Endothelial cell of umbilical vein (primary cell): ENCODE data around the gene IL20. TPM values are rescaled to one million over a fixed set of nuclear protein-coding genes. Genes with fewer than 3 reads are reported as not detected.

Experiments used
- BruUV-seq: library from RNA; stranded (reverse); fragments of 400-500 nt; replicated peaks from 2 replicates; lab custom pipeline; 2021; lab: Mats Ljungman, UMichigan
- CTCF ChIA-PET: fragments of 300-600, 350-600 bp; sonication (Branson Sonifier 250); formaldehyde crosslinking; loops from one replicate; lab custom pipeline; 2021; ENCODE audit warnings: antibody characterized with exemption, inconsistent platforms; lab: Charles Lee
- POLR2A ChIA-PET: fragments of 300-600, 350-600 bp; sonication (Branson Sonifier 250); formaldehyde crosslinking; loops from one replicate; lab custom pipeline; 2021; ENCODE audit warnings: antibody characterized with exemption, inconsistent platforms; lab: Charles Lee
- DNase-seq: peaks from one replicate; pipeline ENCODE4 v3.0.0-alpha.2; 2011; ENCODE audit warnings: low read depth, low spot score
- FAIRE-seq: peaks from 2 replicates; lab custom pipeline; 2011; peaks lifted over from hg19 to GRCh38; lab: Jason Lieb, UNC
- H2AFZ ChIP-seq: 2 replicates; pipeline ENCODE4 v1.6.0; 2012; ENCODE audit warnings: low read depth, low read length, control low read depth, inconsistent platforms
- H3K27ac ChIP-seq: 2 replicates; pipeline ENCODE4 v1.5.1; 2011; ENCODE audit warnings: low read depth, mild to moderate bottlenecking, control low read depth, low read length, moderate library complexity; ENCODE audit not compliant: insufficient read depth
- H3K27me3 ChIP-seq, 2 experiments: 2 replicates each; pipeline versions ENCODE4 v1.6.0 to v1.6.1; 2011; ENCODE audit warnings: low read length in 2 of 2, mixed read lengths in 1 of 2; ENCODE audit not compliant: control insufficient read depth in 2 of 2, insufficient read depth in 2 of 2
- H3K36me3 ChIP-seq, 2 experiments: 2 replicates in 1 of 2; 3 replicates in 1 of 2; pipeline ENCODE4 v1.5.1; 2011; ENCODE audit warnings: low read length in 2 of 2, mild to moderate bottlenecking in 1 of 2, moderate library complexity in 1 of 2; ENCODE audit not compliant: control insufficient read depth in 2 of 2, insufficient read depth in 2 of 2; ENCODE audit errors: extremely low read depth in 1 of 2
- H3K4me1 ChIP-seq: 3 replicates; pipeline ENCODE4 v1.5.1; 2011; ENCODE audit warnings: mild to moderate bottlenecking, low read length; ENCODE audit not compliant: control insufficient read depth, insufficient read depth; ENCODE audit errors: extremely low read depth
- H3K4me2 ChIP-seq: 2 replicates; pipeline ENCODE4 v1.6.1; 2011; ENCODE audit warnings: low read length, control low read depth, mixed read lengths; ENCODE audit not compliant: insufficient read depth
- H3K4me3 ChIP-seq, 3 experiments: fragments of 200-600 bp in 1 of 3; sonication (generic), shearing (Covaris generic) in 1 of 3; replicated peaks in 1 of 3; 2 replicates each; pipeline ENCODE4 v1.5.1; 2011 to 2016; ENCODE audit warnings: control low read depth in 3 of 3, low read length in 3 of 3, mild to moderate bottlenecking in 2 of 3, inconsistent platforms in 1 of 3, low read depth in 1 of 3, moderate library complexity in 1 of 3; ENCODE audit not compliant: insufficient read depth in 1 of 3
- H3K79me2 ChIP-seq: 2 replicates; pipeline ENCODE4 v1.6.0; 2012; ENCODE audit warnings: low read length, inconsistent platforms; ENCODE audit not compliant: control insufficient read depth, insufficient read depth
- H3K9ac ChIP-seq: replicated peaks from 2 replicates; pipeline ENCODE3; 2011; ENCODE audit warnings: low read length, control low read depth; ENCODE audit not compliant: insufficient read depth; ENCODE audit errors: extremely low read depth
- H3K9me1 ChIP-seq: replicated peaks from 3 replicates; pipeline ENCODE4 v1.6.0; 2011; ENCODE audit warnings: mild to moderate bottlenecking, low read length; ENCODE audit not compliant: control insufficient read depth, insufficient read depth; ENCODE audit errors: extremely low read depth
- H3K9me3 ChIP-seq: replicated peaks from 2 replicates; pipeline ENCODE4 v1.5.1; 2012; ENCODE audit warnings: low read length, inconsistent platforms; ENCODE audit not compliant: control insufficient read depth, insufficient read depth
- H4K20me1 ChIP-seq: replicated peaks from 2 replicates; pipeline ENCODE3; 2011; ENCODE audit warnings: mild to moderate bottlenecking, low read length; ENCODE audit not compliant: control insufficient read depth, insufficient read depth; ENCODE audit errors: extremely low read depth
- CTCF ChIP-seq, 2 donors: IDR thresholded peaks; 1 replicate in 1 of 2; 2 replicates in 1 of 2; pipeline ENCODE4 v1.5.1; 2011; ENCODE audit warnings: low read length in 2 of 2, mild to moderate bottlenecking in 2 of 2, moderate library complexity in 2 of 2, control low read depth in 1 of 2, inconsistent platforms in 1 of 2, low read depth in 1 of 2; ENCODE audit not compliant: insufficient read depth in 1 of 2; ENCODE audit errors: extremely low read depth in 1 of 2
- EZH2 ChIP-seq: IDR thresholded peaks from 2 replicates; pipeline ENCODE4 v1.6.1; 2012; ENCODE audit warnings: borderline replicate concordance, low read depth, mild to moderate bottlenecking, moderate library complexity, low read length, inconsistent platforms; ENCODE audit not compliant: severe bottlenecking
- FOS ChIP-seq: IDR thresholded peaks from 2 replicates; pipeline ENCODE4 v1.6.1; 2011; ENCODE audit warnings: mild to moderate bottlenecking, low read length, moderate library complexity, borderline replicate concordance; ENCODE audit not compliant: insufficient read depth
- GATA2 ChIP-seq: IDR thresholded peaks from 2 replicates; pipeline ENCODE4 v1.7.0; 2011; ENCODE audit warnings: low read depth, mild to moderate bottlenecking, moderate library complexity, mixed read lengths, low read length; ENCODE audit not compliant: insufficient read length, insufficient read depth
- JUN ChIP-seq: IDR thresholded peaks from 2 replicates; pipeline ENCODE4 v1.6.1; 2011; ENCODE audit warnings: borderline replicate concordance, low read depth; ENCODE audit not compliant: insufficient read length, insufficient read depth
- MAX ChIP-seq: IDR thresholded peaks from 2 replicates; pipeline ENCODE4 v1.6.1; 2011; ENCODE audit not compliant: insufficient read depth, insufficient read length
- POLR2A ChIP-seq: IDR thresholded peaks from 2 replicates; pipeline ENCODE4 v1.6.1; 2012; ENCODE audit warnings: low read depth, mild to moderate bottlenecking, control low read depth, low read length
- POLR2AphosphoS5 ChIP-seq: IDR thresholded peaks from 2 replicates; pipeline ENCODE4 v1.6.1; 2012; ENCODE audit warnings: low read depth, mild to moderate bottlenecking, control low read depth, low read length, moderate library complexity; ENCODE audit not compliant: insufficient read depth
- dilution Hi-C: fragments of 300-500 bp; cut with MboI; formaldehyde crosslinking; loops from one replicate; pipeline ENCODE4 v1.15.0; 2019; ENCODE audit warnings: low sequenced_read_pairs; ENCODE audit not compliant: extremely low pct_ligation_motif_present
- intact Hi-C: fragments of 100-400 bp; cut with micrococcal nuclease; formaldehyde crosslinking; loops from one replicate; pipeline ENCODE4 v1.10.0; 2022
- polyA plus RNA-seq, 4 experiments: library from polyadenylated mRNA; depleted of rRNA in 3 of 4; stranded (reverse) in 3 of 4; unstranded in 1 of 4; fragments of >200 nt; gene quantifications; 2 replicates each; pipeline versions ENCODE4 v1.2.1 to v1.2.3, GENCODE V29; 2011 to 2012; ENCODE audit warnings: missing spikeins in 1 of 4
- total RNA-seq: library from RNA; stranded (reverse); gene quantifications from 2 replicates; pipeline ENCODE4 v1.2.3, GENCODE V29; 2021

Gene IL20
- total and polyA plus RNA-seq, 2 donors (not counting 3 experiments of a cell fraction or from before 2014, with no cell fraction given): not detected

GRCh38 chr1:206867239-206867638, 1.8 kb downstream of the IL20 start:
- Histone ChIP-seq H3K79me2 (no peaks in the 10 kb centered on the region), H3K4me2 (no peak overlapping the region), H4K20me1 (no peaks in the 10 kb centered on the region), H3K36me3 (no peaks in the 10 kb centered on the region), H3K27me3 (peaks cover 0 to 2% of the 10 kb centered on the region in 2 experiments), H3K4me3 (no peak overlapping the region), H2AFZ (no peak overlapping the region), H3K9me1 (no peaks in the 10 kb centered on the region), H3K9me3 (no peaks in the 10 kb centered on the region), H3K27ac (no peak overlapping the region), H3K4me1 (no peaks in the 10 kb centered on the region), H3K9ac (no peak overlapping the region)
- TF ChIP-seq GATA2: no peak
- no TSS peak for BruUV-seq
- CTCF ChIA-PET: interaction anchor here (0.6 kb wide), 1 partner anchor 635 kb away, joined by 3 read pairs; no protein-coding TSS in a partner anchor
- intact Hi-C loops (no loop called here), dilution Hi-C loops (no loop called here)
- DNase-seq: no peak
- POLR2A ChIA-PET: no interaction called here
- no peak for FAIRE-seq

- ChIA-PET CTCF (no interaction called here), POLR2A (no interaction called here)
- DNase-seq (no peak), FAIRE-seq (no peak)
- Histone ChIP-seq H3K27me3 (peaks cover 0 to 2% of the 10 kb centered on the region in 2 experiments), H3K9ac (no peak overlapping the region), H4K20me1 (no peaks in the 10 kb centered on the region), H3K9me3 (no peaks in the 10 kb centered on the region), H3K4me1 (no peaks in the 10 kb centered on the region), H3K9me1 (no peaks in the 10 kb centered on the region), H3K79me2 (no peaks in the 10 kb centered on the region), H3K36me3 (no peaks in the 10 kb centered on the region), H3K4me3 (no peak overlapping the region), H3K27ac (no peak overlapping the region), H3K4me2 (no peak overlapping the region), H2AFZ (no peak overlapping the region)
- no peak for TF ChIP-seq JUN
- TF ChIP-seq MAX: no peak
- TF ChIP-seq POLR2AphosphoS5: no peak
- no peak for TF ChIP-seq POLR2A
- TF ChIP-seq FOS: no peak
- no peak for TF ChIP-seq EZH2
- no peak for TF ChIP-seq GATA2
- TF ChIP-seq CTCF (IDR thresholded peaks at IDR 0.05; ENCODE audit: extremely low read depth in 1 of 2, insufficient read depth in 1 of 2, low read depth in 1 of 2, low read length in 2 of 2): no peak
- no TSS peak for BruUV-seq
- dilution Hi-C loops (no loop called here), intact Hi-C loops (no loop called here)
Measured at GRCh38 chr1:206867716-206868115, 2.3 kb downstream of the IL20 start.
